Endothelial cell of umbilical vein (primary cell): ENCODE results near the gene GLIPR1L2. TPM values are rescaled to one million over a fixed set of nuclear protein-coding genes. Genes with fewer than 3 reads are reported as not detected.

Experiments used
- BruUV-seq: library from RNA; stranded (reverse); fragments of 400-500 nt; replicated peaks from 2 replicates; lab custom pipeline; 2021; lab: Mats Ljungman, UMichigan
- CTCF ChIA-PET: fragments of 300-600, 350-600 bp; sonication (Branson Sonifier 250); formaldehyde crosslinking; loops from one replicate; lab custom pipeline; 2021; ENCODE audit warnings: antibody characterized with exemption, inconsistent platforms; lab: Charles Lee
- POLR2A ChIA-PET: fragments of 300-600, 350-600 bp; sonication (Branson Sonifier 250); formaldehyde crosslinking; loops from one replicate; lab custom pipeline; 2021; ENCODE audit warnings: antibody characterized with exemption, inconsistent platforms; lab: Charles Lee
- DNase-seq: peaks from one replicate; pipeline ENCODE4 v3.0.0-alpha.2; 2011; ENCODE audit warnings: low read depth, low spot score
- FAIRE-seq: peaks from 2 replicates; lab custom pipeline; 2011; peaks lifted over from hg19 to GRCh38; lab: Jason Lieb, UNC
- H2AFZ ChIP-seq: 2 replicates; pipeline ENCODE4 v1.6.0; 2012; ENCODE audit warnings: low read depth, low read length, control low read depth, inconsistent platforms
- H3K27ac ChIP-seq: 2 replicates; pipeline ENCODE4 v1.5.1; 2011; ENCODE audit warnings: low read depth, mild to moderate bottlenecking, control low read depth, low read length, moderate library complexity; ENCODE audit not compliant: insufficient read depth
- H3K27me3 ChIP-seq, 2 experiments: 2 replicates each; pipeline versions ENCODE4 v1.6.0 to v1.6.1; 2011; ENCODE audit warnings: low read length in 2 of 2, mixed read lengths in 1 of 2; ENCODE audit not compliant: control insufficient read depth in 2 of 2, insufficient read depth in 2 of 2
- H3K36me3 ChIP-seq, 2 experiments: 2 replicates in 1 of 2; 3 replicates in 1 of 2; pipeline ENCODE4 v1.5.1; 2011; ENCODE audit warnings: low read length in 2 of 2, mild to moderate bottlenecking in 1 of 2, moderate library complexity in 1 of 2; ENCODE audit not compliant: control insufficient read depth in 2 of 2, insufficient read depth in 2 of 2; ENCODE audit errors: extremely low read depth in 1 of 2
- H3K4me1 ChIP-seq: 3 replicates; pipeline ENCODE4 v1.5.1; 2011; ENCODE audit warnings: mild to moderate bottlenecking, low read length; ENCODE audit not compliant: control insufficient read depth, insufficient read depth; ENCODE audit errors: extremely low read depth
- H3K4me2 ChIP-seq: 2 replicates; pipeline ENCODE4 v1.6.1; 2011; ENCODE audit warnings: low read length, control low read depth, mixed read lengths; ENCODE audit not compliant: insufficient read depth
- H3K4me3 ChIP-seq, 3 experiments: fragments of 200-600 bp in 1 of 3; sonication (generic), shearing (Covaris generic) in 1 of 3; replicated peaks in 1 of 3; 2 replicates each; pipeline ENCODE4 v1.5.1; 2011 to 2016; ENCODE audit warnings: control low read depth in 3 of 3, low read length in 3 of 3, mild to moderate bottlenecking in 2 of 3, inconsistent platforms in 1 of 3, low read depth in 1 of 3, moderate library complexity in 1 of 3; ENCODE audit not compliant: insufficient read depth in 1 of 3
- H3K79me2 ChIP-seq: 2 replicates; pipeline ENCODE4 v1.6.0; 2012; ENCODE audit warnings: low read length, inconsistent platforms; ENCODE audit not compliant: control insufficient read depth, insufficient read depth
- H3K9ac ChIP-seq: replicated peaks from 2 replicates; pipeline ENCODE3; 2011; ENCODE audit warnings: low read length, control low read depth; ENCODE audit not compliant: insufficient read depth; ENCODE audit errors: extremely low read depth
- H3K9me1 ChIP-seq: replicated peaks from 3 replicates; pipeline ENCODE4 v1.6.0; 2011; ENCODE audit warnings: mild to moderate bottlenecking, low read length; ENCODE audit not compliant: control insufficient read depth, insufficient read depth; ENCODE audit errors: extremely low read depth
- H3K9me3 ChIP-seq: replicated peaks from 2 replicates; pipeline ENCODE4 v1.5.1; 2012; ENCODE audit warnings: low read length, inconsistent platforms; ENCODE audit not compliant: control insufficient read depth, insufficient read depth
- H4K20me1 ChIP-seq: replicated peaks from 2 replicates; pipeline ENCODE3; 2011; ENCODE audit warnings: mild to moderate bottlenecking, low read length; ENCODE audit not compliant: control insufficient read depth, insufficient read depth; ENCODE audit errors: extremely low read depth
- GATA2 ChIP-seq: IDR thresholded peaks from 2 replicates; pipeline ENCODE4 v1.7.0; 2011; ENCODE audit warnings: low read depth, mild to moderate bottlenecking, moderate library complexity, mixed read lengths, low read length; ENCODE audit not compliant: insufficient read length, insufficient read depth
- POLR2A ChIP-seq: IDR thresholded peaks from 2 replicates; pipeline ENCODE4 v1.6.1; 2012; ENCODE audit warnings: low read depth, mild to moderate bottlenecking, control low read depth, low read length
- POLR2AphosphoS5 ChIP-seq: IDR thresholded peaks from 2 replicates; pipeline ENCODE4 v1.6.1; 2012; ENCODE audit warnings: low read depth, mild to moderate bottlenecking, control low read depth, low read length, moderate library complexity; ENCODE audit not compliant: insufficient read depth
- dilution Hi-C: fragments of 300-500 bp; cut with MboI; formaldehyde crosslinking; loops from one replicate; pipeline ENCODE4 v1.15.0; 2019; ENCODE audit warnings: low sequenced_read_pairs; ENCODE audit not compliant: extremely low pct_ligation_motif_present
- intact Hi-C: fragments of 100-400 bp; cut with micrococcal nuclease; formaldehyde crosslinking; loops from one replicate; pipeline ENCODE4 v1.10.0; 2022
- polyA plus RNA-seq, 4 experiments: library from polyadenylated mRNA; depleted of rRNA in 3 of 4; stranded (reverse) in 3 of 4; unstranded in 1 of 4; fragments of >200 nt; gene quantifications; 2 replicates each; pipeline versions ENCODE4 v1.2.1 to v1.2.3, GENCODE V29; 2011 to 2012; ENCODE audit warnings: missing spikeins in 1 of 4
- total RNA-seq: library from RNA; stranded (reverse); gene quantifications from 2 replicates; pipeline ENCODE4 v1.2.3, GENCODE V29; 2021

GLIPR1L2 gene
- total and polyA plus RNA-seq, 2 donors (not counting 3 experiments of a cell fraction or from before 2014, with no cell fraction given): 0.07 TPM; not detected in 1

- Histone ChIP-seq H3K9ac (no peak overlapping the region), H3K36me3 (no peaks in the 10 kb centered on the region), H3K9me1 (no peaks in the 10 kb centered on the region), H3K9me3 (no peaks in the 10 kb centered on the region), H3K27me3 (no peaks in the 10 kb centered on the region), H3K27ac (no peak overlapping the region), H3K4me2 (no peak overlapping the region), H3K4me3 (no peak overlapping the region), H2AFZ (no peak overlapping the region), H3K4me1 (no peaks in the 10 kb centered on the region), H4K20me1 (no peaks in the 10 kb centered on the region), H3K79me2 (no peaks in the 10 kb centered on the region)
- intact Hi-C loops: no loop called here
- TF ChIP-seq POLR2A (no peak), GATA2 (no peak)
- FAIRE-seq (no peak), DNase-seq (no peak)
- dilution Hi-C loops: no loop called here
- ChIA-PET POLR2A (no interaction called here), CTCF (interaction anchor here (0.9 to 2.3 kb wide), 2 partner anchors 9 to 12 kb away, joined by 3 to 8 read pairs; no protein-coding TSS in a partner anchor)
- BruUV-seq: no TSS peak
Measured at GRCh38 chr12:75407683-75408082, 16.8 kb downstream of the GLIPR1L2 start.

GRCh38 chr12:75409830-75410229 is 18.9 kb downstream of the GLIPR1L2 start:
- Histone ChIP-seq H3K9ac (no peak overlapping the region), H3K9me1 (no peaks in the 10 kb centered on the region), H3K9me3 (no peaks in the 10 kb centered on the region), H3K79me2 (no peaks in the 10 kb centered on the region), H3K4me3 (no peak overlapping the region), H3K27ac (no peak overlapping the region), H3K36me3 (no peaks in the 10 kb centered on the region), H2AFZ (no peak overlapping the region), H4K20me1 (no peaks in the 10 kb centered on the region), H3K4me1 (no peaks in the 10 kb centered on the region), H3K4me2 (no peak overlapping the region), H3K27me3 (no peaks in the 10 kb centered on the region)
- dilution Hi-C loops (no loop called here), intact Hi-C loops (no loop called here)
- DNase-seq (no peak), FAIRE-seq (no peak)
- POLR2A ChIA-PET: no interaction called here
- no TSS peak for BruUV-seq
- no peak for TF ChIP-seq POLR2AphosphoS5
- CTCF ChIA-PET: no interaction called here
